AG04449 (cell line): ENCODE data around the gene CLEC5A.

Source experiments
- CTCF ChIA-PET: fragments of 350-600 bp; formaldehyde crosslinking; extraction: SDS; loops from one replicate; lab custom pipeline; 2021; ENCODE audit warnings: antibody characterized with exemption; lab: Yijun Ruan, JAX
- POLR2A ChIA-PET: fragments of 400-600, 350-600 bp; formaldehyde crosslinking; extraction: SDS; loops from one replicate; lab custom pipeline; 2020; ENCODE audit warnings: antibody characterized with exemption, inconsistent platforms; lab: Yijun Ruan, JAX
- DNase-seq: peaks from one replicate; pipeline ENCODE4 v3.0.0-alpha.2; 2010; ENCODE audit warnings: low read depth, low spot score
- H3K4me3 ChIP-seq: 2 replicates; pipeline ENCODE4 v1.5.1; 2011; ENCODE audit warnings: low read depth, mild to moderate bottlenecking, control low read depth, low read length
- TF ChIP-seq, protein P1 (sequence below): IDR thresholded peaks from one replicate; pipeline ENCODE4 v1.5.1; 2011; ENCODE audit warnings: mild to moderate bottlenecking, moderate library complexity, low read length, control low read depth, inconsistent platforms; ENCODE audit not compliant: insufficient read depth; ENCODE audit errors: missing control alignments

CLEC5A gene

DNA sequence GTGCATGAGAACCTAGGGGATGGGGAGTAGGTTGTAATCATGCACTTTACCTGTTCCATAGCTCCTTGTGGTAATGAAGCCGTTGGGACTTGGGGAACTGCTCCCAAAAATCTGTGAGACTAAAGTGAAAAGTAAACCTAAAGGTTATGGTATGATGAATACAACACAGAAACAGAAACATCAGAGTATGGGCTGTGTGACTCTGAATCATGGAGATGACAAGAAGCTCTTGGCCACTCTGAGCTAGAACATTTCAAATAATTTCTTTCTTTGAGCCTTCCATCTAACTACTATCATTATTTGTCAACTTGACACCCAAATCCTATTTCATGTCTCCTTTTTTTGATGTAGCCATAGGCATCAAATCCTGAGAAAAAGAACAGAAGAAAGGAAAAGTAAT, 2.9 kb downstream of the CLEC5A start:
- no peak for DNase-seq
- ChIA-PET CTCF (no interaction called here), POLR2A (no interaction called here)
- TF ChIP-seq, protein P1, sequence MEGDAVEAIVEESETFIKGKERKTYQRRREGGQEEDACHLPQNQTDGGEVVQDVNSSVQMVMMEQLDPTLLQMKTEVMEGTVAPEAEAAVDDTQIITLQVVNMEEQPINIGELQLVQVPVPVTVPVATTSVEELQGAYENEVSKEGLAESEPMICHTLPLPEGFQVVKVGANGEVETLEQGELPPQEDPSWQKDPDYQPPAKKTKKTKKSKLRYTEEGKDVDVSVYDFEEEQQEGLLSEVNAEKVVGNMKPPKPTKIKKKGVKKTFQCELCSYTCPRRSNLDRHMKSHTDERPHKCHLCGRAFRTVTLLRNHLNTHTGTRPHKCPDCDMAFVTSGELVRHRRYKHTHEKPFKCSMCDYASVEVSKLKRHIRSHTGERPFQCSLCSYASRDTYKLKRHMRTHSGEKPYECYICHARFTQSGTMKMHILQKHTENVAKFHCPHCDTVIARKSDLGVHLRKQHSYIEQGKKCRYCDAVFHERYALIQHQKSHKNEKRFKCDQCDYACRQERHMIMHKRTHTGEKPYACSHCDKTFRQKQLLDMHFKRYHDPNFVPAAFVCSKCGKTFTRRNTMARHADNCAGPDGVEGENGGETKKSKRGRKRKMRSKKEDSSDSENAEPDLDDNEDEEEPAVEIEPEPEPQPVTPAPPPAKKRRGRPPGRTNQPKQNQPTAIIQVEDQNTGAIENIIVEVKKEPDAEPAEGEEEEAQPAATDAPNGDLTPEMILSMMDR: no peak
- no peak overlapping the region for H3K4me3 ChIP-seq

DNA sequence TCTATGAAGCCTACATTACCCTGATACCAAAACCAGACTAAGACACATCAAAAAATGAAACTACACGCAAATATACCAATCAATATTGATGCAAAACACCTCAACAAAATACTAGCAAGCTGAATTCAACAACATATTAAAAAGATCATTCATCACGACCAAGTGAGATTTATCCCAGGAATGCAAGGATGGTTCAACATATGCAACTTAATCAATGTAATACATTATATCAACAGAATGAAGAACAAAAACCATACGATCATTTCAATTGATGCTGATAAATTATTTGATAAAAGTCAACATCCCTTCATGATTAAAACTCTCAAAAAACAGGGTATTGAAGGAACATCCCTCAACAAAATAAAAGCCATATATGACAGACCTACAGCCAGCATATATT, 5.7 kb downstream of the CLEC5A start:
- H3K4me3 ChIP-seq: no peak overlapping the region
- no peak for DNase-seq
- ChIA-PET CTCF (no interaction called here), POLR2A (no interaction called here)
- TF ChIP-seq, protein P1: no peak

DNA sequence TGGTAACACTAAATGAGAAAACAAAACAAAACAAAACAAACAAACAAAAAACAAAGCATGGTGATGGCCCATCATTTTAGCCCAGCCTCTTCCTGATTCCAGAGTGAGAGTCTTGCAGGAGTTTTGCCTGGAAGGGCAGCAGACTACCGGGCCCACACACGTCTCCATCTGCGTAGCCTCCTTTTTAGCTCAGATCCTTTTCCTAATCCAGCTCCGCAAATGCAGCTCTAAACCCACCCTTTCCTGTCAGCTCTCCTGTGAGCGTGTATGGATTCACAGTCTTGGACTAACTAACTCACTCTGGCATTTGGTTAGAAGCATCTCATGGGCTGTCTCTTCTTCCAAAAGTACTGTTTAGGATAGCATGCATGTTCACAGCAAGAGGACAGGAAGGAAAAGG, 16.6 kb downstream of the CLEC5A start:
- POLR2A ChIA-PET: no interaction called here
- CTCF ChIA-PET: no interaction called here
- TF ChIP-seq, protein P1: no peak
- no peak for DNase-seq
- H3K4me3 ChIP-seq: no peak overlapping the region

DNA sequence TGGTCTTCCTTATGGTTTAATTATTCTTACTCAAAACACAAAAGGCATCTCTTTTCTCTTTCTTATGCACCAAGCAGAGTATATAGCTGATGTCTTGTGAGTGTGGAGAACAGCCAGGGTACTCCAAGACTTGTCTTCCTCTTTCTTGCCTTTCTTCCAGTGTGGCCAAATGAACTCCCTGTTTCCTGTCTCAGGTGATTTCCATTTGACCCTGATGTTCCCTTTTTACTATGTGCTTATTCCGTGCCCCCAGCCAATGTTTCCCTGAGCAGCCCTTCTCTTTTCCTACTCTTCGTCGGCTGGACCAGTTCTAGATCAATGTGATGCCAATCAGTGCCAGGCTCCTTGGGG, 18.0 kb downstream of the CLEC5A start:
- CTCF ChIA-PET: no interaction called here
- TF ChIP-seq, protein P1: no peak
- POLR2A ChIA-PET: no interaction called here
- no peak for DNase-seq
- H3K4me3 ChIP-seq: no peak overlapping the region

DNA sequence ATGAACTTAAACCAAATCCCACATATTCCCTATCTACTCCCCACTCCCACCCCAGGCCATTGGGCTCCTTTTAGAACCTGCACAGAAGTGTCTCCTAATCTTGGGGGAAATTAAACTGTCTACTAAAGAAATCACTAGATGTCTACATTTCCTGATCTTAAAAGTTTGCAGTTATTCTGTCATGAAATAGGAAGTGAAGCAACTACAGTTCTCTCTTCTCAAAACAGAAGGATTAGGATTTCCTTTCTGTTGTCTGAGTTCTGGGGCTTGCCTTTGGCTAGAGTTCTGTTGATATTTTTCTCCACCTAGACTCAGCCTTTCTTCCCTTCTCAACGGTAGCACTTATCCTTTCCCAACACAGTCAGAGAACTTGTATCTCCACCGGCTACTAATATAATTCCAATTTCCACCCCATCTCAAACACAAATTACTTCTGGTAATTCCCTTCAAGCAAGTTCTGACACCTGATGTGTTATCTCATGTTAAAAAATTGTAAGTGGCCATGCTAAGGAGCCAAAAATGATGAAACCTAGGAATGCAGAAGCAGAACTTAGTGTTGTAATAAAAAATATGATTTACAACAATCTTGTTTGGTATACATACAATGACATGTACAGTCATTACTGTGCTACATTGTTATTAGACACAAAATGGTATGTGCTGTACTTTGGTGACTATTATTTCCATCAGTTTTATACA, 18.5 kb downstream of the CLEC5A start:
- TF ChIP-seq, protein P1: no peak
- ChIA-PET POLR2A (no interaction called here), CTCF (no interaction called here)
- no peak overlapping the region for H3K4me3 ChIP-seq
- no peak for DNase-seq

DNA sequence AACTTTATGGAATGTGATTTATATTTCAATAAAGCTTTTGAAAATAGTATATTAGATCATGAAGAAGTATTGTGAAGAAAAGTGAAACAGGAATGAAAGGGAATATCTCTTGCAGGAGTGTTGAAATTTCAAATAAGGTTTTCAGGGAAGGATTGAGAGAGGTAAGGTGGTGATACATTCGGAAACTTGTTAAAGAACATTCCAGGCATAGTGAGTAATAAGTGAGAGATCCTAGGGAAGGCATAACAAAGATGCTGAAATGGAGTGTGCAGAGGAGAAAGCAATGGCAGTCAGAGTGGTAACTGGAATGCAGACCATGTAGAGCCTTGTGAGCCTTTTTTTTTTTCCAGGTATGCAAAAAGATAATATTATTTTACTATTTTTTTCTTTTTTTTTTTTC, 26.5 kb downstream of the CLEC5A start:
- CTCF ChIA-PET: no interaction called here
- TF ChIP-seq, protein P1: no peak
- DNase-seq: no peak
- POLR2A ChIA-PET: no interaction called here
- H3K4me3 ChIP-seq: no peak overlapping the region
